ENCODE data around the gene NT5DC3. TPM values are rescaled to one million over a fixed set of nuclear protein-coding genes. Genes with fewer than 3 reads are reported as not detected.

Gene NT5DC3
- total and polyA plus RNA-seq, 2 donors (not counting 3 experiments of a cell fraction or from before 2014, with no cell fraction given) = 1.5 to 6.7 TPM

- peaks cover 12 to 13% of the 10 kb centered on the region in 2 experiments for H3K27me3 ChIP-seq (ENCODE audit: control insufficient read depth in 2 of 2, insufficient read depth in 2 of 2, low read length in 2 of 2)
- H3K9me1 ChIP-seq (replicated peaks; ENCODE audit: control insufficient read depth, extremely low read depth, insufficient read depth, low read length) = no peaks in the 10 kb centered on the region
- ChIA-PET POLR2A (no interaction called here), CTCF (no interaction called here)
- dilution Hi-C loops (cut with MboI; ENCODE audit: extremely low pct_ligation_motif_present, low sequenced_read_pairs) = no loop called here
- H3K9me3 ChIP-seq (replicated peaks; ENCODE audit: control insufficient read depth, insufficient read depth, low read length) = no peaks in the 10 kb centered on the region
- no peak overlapping the region for H3K9ac ChIP-seq (replicated peaks; ENCODE audit: extremely low read depth, insufficient read depth, low read length)
- H3K4me2 ChIP-seq (ENCODE audit: insufficient read depth, low read length) = no peak overlapping the region
- H3K4me1 ChIP-seq (ENCODE audit: control insufficient read depth, extremely low read depth, insufficient read depth, low read length) = no peaks in the 10 kb centered on the region
- H3K36me3 ChIP-seq (ENCODE audit: control insufficient read depth in 2 of 2, extremely low read depth in 1 of 2, insufficient read depth in 2 of 2, low read length in 2 of 2) = no peaks in the 10 kb centered on the region
- intact Hi-C loops (cut with micrococcal nuclease) = no loop called here
- DNase-seq (ENCODE audit: low read depth, low spot score) (no peak), FAIRE-seq (no peak)
- no peak for TF ChIP-seq JUN (IDR thresholded peaks at IDR 0.05; ENCODE audit: borderline replicate concordance, insufficient read depth, insufficient read length, low read depth)
- no peak for TF ChIP-seq CTCF (IDR thresholded peaks at IDR 0.05; ENCODE audit: extremely low read depth in 1 of 2, insufficient read depth in 1 of 2, low read depth in 1 of 2, low read length in 2 of 2)
- TF ChIP-seq POLR2AphosphoS5 (IDR thresholded peaks at IDR 0.05; ENCODE audit: insufficient read depth, low read depth, low read length) = no peak
- TF ChIP-seq EZH2 (IDR thresholded peaks at IDR 0.05; ENCODE audit: borderline replicate concordance, low read depth, low read length, severe bottlenecking) = no peak
- TF ChIP-seq MYC (IDR thresholded peaks at IDR 0.05; ENCODE audit: low read depth, low read length) = no peak
- TF ChIP-seq POLR2A (IDR thresholded peaks at IDR 0.05; ENCODE audit: low read depth, low read length) = no peak
- TF ChIP-seq FOS (IDR thresholded peaks at IDR 0.05; ENCODE audit: borderline replicate concordance, insufficient read depth, low read length) = no peak
- no peak for TF ChIP-seq GATA2 (IDR thresholded peaks at IDR 0.05; ENCODE audit: insufficient read depth, insufficient read length, low read depth, low read length)
- TF ChIP-seq MAX (IDR thresholded peaks at IDR 0.05; ENCODE audit: insufficient read depth, insufficient read length) = no peak
- no TSS peak for BruUV-seq (replicated peaks)
- H2AFZ ChIP-seq (ENCODE audit: low read depth, low read length) = no peak overlapping the region
- H3K27ac ChIP-seq (ENCODE audit: insufficient read depth, low read depth, low read length) = no peak overlapping the region
- no peaks in the 10 kb centered on the region for H4K20me1 ChIP-seq (replicated peaks; ENCODE audit: control insufficient read depth, extremely low read depth, insufficient read depth, low read length)
- no peak overlapping the region for H3K4me3 ChIP-seq (replicated peaks in 1 of 3; ENCODE audit: insufficient read depth in 1 of 3, low read depth in 1 of 3, low read length in 3 of 3)
- no peaks in the 10 kb centered on the region for H3K79me2 ChIP-seq (ENCODE audit: control insufficient read depth, insufficient read depth, low read length)
Measured at GRCh38 chr12:103850429-103850828, 9.4 kb upstream of the NT5DC3 start.

All from endothelial cell of umbilical vein (primary cell).